Measurements from ENCODE around the gene NFIA.

GRCh38 chr1:61158591-61158990 lies 76.2 kb downstream of the NFIA start:
- no peak for TF ChIP-seq MAX (IDR thresholded peaks at IDR 0.05)
- no peak for TF ChIP-seq CEBPB (IDR thresholded peaks at IDR 0.05)
- no peak for TF ChIP-seq TAF1 (IDR thresholded peaks at IDR 0.05; ENCODE audit: low read depth)
- no peak for TF ChIP-seq CREB1 (IDR thresholded peaks at IDR 0.05; ENCODE audit: low read depth)
- TF ChIP-seq RAD21 (IDR thresholded peaks at IDR 0.05; ENCODE audit: low read depth): no peak
- no peak for TF ChIP-seq YY1 (IDR thresholded peaks at IDR 0.05; ENCODE audit: low read depth)

Measured in Ishikawa (cell line).